Measurements from ENCODE around the gene GGT6.

Gene GGT6

DNA sequence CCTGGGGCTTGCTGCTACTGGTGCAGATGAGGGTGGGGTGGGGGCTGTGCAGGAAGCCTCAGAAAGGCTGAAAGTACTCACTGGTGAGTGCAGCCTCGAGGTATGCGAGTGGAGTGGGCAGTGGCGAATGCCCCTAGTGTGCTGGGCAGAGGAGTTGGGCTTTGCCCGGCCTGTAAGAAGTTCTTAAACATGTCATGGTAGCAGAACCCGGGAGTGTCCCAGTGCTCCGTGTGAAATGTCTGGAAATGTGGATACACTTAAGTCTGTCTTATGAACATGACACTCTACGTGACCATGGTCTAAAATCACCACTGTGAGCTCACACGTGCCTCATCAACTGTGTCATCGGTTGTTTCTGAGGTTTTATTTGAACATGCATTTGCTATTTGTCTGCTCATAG lies 25.7 kb upstream of the GGT6 start:
- no peak overlapping the region for H3K4me3 ChIP-seq (ENCODE audit: low read length)
- TF ChIP-seq, protein P1, sequence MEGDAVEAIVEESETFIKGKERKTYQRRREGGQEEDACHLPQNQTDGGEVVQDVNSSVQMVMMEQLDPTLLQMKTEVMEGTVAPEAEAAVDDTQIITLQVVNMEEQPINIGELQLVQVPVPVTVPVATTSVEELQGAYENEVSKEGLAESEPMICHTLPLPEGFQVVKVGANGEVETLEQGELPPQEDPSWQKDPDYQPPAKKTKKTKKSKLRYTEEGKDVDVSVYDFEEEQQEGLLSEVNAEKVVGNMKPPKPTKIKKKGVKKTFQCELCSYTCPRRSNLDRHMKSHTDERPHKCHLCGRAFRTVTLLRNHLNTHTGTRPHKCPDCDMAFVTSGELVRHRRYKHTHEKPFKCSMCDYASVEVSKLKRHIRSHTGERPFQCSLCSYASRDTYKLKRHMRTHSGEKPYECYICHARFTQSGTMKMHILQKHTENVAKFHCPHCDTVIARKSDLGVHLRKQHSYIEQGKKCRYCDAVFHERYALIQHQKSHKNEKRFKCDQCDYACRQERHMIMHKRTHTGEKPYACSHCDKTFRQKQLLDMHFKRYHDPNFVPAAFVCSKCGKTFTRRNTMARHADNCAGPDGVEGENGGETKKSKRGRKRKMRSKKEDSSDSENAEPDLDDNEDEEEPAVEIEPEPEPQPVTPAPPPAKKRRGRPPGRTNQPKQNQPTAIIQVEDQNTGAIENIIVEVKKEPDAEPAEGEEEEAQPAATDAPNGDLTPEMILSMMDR (conservative IDR thresholded peaks at IDR 0.05; ENCODE audit: low read depth, low read length) = no peak
- DNase-seq (ENCODE audit: low read depth) = no peak

GRCh38 chr17:4585638-4585994 lies 25.2 kb upstream of the GGT6 start:
- no peak overlapping the region for H3K4me3 ChIP-seq (ENCODE audit: low read length)
- TF ChIP-seq, protein P1 (conservative IDR thresholded peaks at IDR 0.05; ENCODE audit: low read depth, low read length) = no peak
- no peak for DNase-seq (ENCODE audit: low read depth)

GRCh38 chr17:4584917-4585637 lies 24.7 kb upstream of the GGT6 start:
- TF ChIP-seq, protein P1 (conservative IDR thresholded peaks at IDR 0.05; ENCODE audit: low read depth, low read length) = no peak
- H3K4me3 ChIP-seq (ENCODE audit: low read length) = no peak overlapping the region
- no peak for DNase-seq (ENCODE audit: low read depth)

GRCh38 chr17:4584101-4584916 lies 23.9 kb upstream of the GGT6 start, which contains the start of gene SMTNL2:
Gene SMTNL2 (plus strand): TSS chr17:4584529. CDS start chr17:4584606, 77 bp downstream.
- DNase-seq (ENCODE audit: low read depth) = no peak
- TF ChIP-seq, protein P1 (conservative IDR thresholded peaks at IDR 0.05; ENCODE audit: low read depth, low read length) = no peak
- H3K4me3 ChIP-seq (ENCODE audit: low read length) = peak within 1 kb of the TSS; percentile 35

GRCh38 chr17:4583782-4584100 lies 23.4 kb upstream of the GGT6 start:
- TF ChIP-seq, protein P1 (conservative IDR thresholded peaks at IDR 0.05; ENCODE audit: low read depth, low read length) = peak; percentile 54

DNA sequence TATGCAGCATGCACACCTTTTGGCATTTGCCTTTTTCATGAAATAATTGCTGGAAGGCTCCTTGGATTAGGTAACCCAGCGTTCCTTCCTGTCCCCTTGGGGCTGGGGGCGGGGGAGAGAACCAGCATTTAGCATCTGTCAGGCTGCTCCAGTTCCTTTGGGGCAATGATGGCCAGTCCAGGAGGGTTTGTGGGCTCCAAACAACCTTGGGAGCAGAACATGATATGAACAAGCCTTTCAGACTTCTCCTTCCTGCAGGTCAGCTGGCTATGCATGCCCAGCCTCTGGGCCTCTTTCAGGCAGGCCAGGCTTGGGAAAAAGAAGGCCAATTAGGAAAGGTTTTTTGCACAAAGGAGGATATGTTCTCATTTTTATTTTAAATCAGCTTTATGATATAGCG lies 22.8 kb upstream of the GGT6 start:
- TF ChIP-seq, protein P1 (conservative IDR thresholded peaks at IDR 0.05; ENCODE audit: low read depth, low read length) = no peak
- no peak for DNase-seq (ENCODE audit: low read depth)
- no peak overlapping the region for H3K4me3 ChIP-seq (ENCODE audit: low read length)

More at GRCh38 chr17:4583782-4584100, 23.4 kb upstream of the GGT6 start:
- no peak for DNase-seq (ENCODE audit: low read depth)
- H3K4me3 ChIP-seq (ENCODE audit: low read length) = peak overlapping the region; percentile 35

Measured in retinal pigment epithelial cell (primary cell).